GM19463 (cell line): ENCODE results near the gene CSNK1G2.
A peak's percentile ranks its signal among the peaks of the same experiment; 100 is the strongest.

ENCODE experiments used
- ATAC-seq: cut with Tn5 transposase; IDR thresholded peaks from one replicate; pipeline ENCODE4 v1.9.1; 2021; ENCODE audit warnings: mild to moderate bottlenecking, moderate library complexity; ENCODE audit not compliant: unreplicated experiment

Gene CSNK1G2

DNA sequence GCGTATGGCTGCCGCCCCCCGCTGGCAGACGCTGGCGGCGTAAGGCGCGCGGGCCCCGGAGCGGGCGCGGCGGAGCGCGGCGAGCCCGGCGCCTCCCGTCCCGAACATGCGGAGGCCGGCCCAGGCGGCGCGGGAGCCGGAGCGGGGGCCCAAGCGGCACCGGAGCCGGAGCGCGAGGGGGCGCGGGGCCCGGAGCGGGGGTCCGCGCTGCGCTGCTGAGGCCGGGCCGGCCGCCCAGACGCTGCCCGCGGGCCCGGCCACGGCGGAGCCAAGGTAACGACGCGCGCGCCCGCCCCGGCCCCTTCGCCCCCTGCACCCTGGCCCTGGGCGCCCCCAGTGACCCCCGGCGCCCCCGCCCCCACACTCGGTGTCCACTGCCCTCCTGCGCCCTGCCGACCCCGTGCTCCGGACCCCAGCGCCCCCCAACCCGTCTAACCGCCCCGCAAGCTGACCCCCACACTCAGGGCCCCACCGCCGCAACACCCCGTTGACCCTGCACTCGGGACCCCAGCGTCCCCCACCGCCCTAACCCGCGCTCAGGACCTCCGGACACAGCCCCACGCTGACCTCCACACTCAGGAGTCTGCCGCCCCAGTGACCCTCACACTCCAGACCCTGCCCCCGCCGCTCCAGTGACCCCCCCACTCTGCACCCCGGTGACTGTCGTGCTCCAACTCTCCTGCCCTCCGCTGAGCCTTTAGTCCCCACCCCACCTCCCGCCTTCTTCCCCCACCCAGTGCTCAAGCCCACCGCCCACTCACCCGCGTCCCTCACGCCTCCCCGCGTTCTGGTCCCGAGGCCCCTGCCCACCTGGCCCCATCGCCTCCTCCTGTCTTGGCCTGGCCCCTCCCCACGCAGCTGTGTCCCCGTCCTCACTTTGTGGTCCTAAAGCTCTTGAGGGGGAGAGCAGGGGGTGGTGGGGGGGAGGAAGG lies at the start of gene CSNK1G2:
CSNK1G2 (plus strand) TSS at position 27 of the 932 bp plus-strand sequence. CDS start 28,601 bp downstream, outside the sequence.
- ATAC-seq: no peak

DNA sequence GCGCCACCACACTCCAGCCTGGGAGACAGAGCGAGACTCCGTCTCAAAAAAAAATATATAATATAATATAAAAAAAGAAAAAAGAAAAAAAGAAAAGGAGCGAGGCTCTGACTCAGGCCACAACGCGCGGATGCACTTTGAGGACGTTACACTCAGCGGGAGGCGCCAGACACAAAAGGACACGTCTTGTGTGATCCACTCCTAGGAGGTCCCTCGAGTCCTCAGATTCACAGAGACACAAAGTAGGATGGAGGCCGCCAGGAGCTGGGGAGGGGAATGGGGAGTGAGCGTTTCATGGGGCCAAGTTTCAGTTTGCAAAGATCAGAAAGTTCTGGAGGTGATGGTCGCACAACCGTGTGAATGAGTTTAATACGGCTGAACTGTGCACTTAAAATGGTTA lies 47.2 kb upstream of the CSNK1G2 start:
- no peak for ATAC-seq

DNA sequence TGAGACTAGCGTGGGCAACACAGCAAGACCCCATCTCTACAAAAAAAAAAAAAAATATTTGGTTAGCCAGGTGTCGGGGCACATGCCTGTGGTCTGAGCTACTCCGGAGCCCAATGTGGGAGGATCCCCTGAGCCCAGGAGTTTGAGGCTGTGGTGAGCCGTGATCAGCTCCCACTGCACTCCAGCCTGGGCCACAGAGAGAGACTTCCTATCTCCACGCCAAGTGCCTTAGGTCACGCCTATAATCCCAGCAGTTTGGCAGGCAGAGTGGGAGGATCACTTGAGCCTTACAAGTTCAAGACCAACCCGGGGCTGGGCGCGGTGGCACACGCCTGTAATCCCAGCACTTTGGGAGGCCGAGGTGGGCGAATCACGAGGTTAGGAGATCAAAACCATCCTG lies 44.5 kb upstream of the CSNK1G2 start:
- no peak for ATAC-seq

DNA sequence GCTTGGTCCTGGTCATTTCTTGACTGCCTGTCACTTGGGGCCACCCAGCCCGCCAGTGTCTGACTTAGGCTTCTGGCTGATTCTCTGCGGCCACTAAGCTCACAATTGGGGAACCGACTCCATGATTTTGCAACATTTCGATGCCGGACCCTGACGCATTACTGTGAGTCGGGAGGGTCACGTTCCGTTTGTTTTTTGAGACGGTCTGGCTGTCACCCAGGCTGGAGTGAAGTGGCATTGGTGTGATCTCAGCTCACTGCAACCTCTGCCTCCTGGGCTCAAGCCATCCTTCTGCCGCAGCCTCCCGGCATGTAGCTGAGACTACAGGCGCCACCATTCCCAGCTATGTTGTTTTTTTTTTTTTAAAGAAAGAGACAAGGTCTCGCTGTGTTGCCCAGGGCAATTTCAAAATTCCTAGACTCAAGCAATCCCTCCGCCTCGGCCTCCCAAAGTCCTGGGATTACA lies 39.0 kb upstream of the CSNK1G2 start:
- no peak for ATAC-seq

DNA sequence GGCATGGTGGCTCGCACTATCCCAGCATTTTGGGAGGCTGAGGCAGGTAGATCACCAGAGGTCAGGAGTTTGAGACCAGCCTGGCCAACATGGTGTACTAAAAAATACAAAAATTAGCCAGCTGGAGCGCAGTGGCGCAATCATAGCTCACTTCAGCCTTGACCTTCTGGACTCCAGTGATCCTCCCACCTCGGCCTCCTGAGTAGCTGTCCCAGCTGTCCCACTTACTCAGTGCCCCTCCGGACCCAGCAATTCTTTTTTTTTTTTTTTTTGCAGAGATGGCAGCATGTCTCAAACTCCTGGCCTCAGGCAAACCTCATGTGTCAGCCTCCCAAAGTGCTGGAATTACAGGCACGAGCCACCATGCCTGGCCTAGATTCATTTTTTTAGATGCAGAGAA lies 38.0 kb upstream of the CSNK1G2 start:
- ATAC-seq: no peak

DNA sequence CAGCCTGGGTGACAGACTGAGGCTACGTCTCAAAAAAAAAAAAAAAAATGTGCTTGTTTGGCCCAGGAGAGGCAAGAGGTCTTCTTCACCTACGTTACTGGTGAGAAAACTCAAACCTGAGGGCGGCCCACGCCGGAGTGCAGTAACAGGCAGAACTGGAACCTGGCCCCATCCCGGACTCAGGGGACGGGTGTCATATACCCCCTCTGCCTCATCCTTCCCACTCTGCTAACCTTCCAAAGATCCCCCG lies 36.2 kb upstream of the CSNK1G2 start:
- ATAC-seq: no peak

DNA sequence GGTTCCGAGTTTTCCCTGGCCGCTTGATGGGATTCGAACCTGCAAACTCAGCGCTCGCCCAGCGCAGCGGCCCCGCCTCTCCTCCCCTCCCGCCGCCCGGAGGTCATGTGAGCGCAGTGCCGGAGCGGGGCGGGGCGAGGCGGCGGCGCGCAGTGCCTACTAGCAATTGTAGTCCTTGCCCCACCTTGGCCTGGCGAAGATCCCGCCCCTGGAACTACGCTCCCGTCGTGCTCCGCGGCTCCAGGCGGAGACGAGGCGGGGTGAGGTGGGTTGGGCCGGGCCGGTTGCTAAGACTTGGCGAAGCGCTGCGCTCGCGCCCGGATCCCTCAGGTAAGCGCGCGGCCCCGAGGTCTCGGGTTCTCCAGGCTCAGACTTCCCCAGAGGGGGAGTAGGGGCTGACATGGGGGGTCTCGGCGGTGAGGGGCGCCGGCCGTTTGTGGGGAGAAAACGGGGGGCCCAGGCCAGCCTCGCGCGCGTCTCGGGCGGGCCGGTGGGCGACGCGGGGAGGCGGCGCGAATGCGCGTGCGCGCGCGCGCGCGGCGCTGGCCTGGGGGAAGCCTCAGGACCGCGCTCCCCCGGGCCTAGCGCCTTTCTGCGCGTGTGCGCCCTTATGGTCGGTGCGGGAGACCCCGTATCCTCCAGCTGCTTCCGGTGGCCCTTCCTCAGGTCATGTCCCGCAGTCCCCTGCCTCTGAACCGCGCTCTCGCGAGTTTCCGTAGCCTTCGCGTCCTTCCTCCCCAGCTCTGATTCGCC lies 35.7 kb upstream of the CSNK1G2 start, which contains the start of the genes ADAT3 and SCAMP4:
ADAT3 (plus strand) TSS at position 290 of the 753 bp plus-strand sequence. CDS start 6,649 bp downstream, outside the sequence.
SCAMP4 (plus strand) TSS at position 290 of the 753 bp plus-strand sequence. CDS start 9,621 bp downstream, outside the sequence.
- ATAC-seq: peak; percentile 85

DNA sequence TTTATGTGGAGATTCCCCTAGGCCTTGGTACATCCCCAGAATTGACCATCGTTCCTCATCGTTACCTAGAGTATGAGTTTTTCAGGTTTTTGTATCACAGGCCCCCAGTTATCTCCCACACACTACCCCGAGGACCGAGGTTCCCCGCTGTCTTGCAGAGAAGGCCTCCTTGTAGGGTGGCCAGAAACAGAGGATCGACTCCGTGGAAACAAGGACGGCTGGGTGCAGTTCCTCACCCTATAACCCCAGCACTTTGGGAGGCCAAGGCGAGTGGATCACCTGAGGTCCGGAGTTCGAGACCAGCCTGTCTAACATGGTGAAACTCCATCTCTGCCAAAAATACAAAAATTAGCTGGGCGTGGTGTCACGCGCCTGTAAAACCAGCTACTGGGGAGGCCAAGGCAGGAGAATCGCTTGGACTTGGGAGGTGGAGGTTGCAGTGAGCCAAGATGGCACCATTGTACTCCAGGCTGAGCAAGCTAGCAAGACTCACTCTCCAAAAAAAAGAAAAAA lies 35.1 kb upstream of the CSNK1G2 start:
- no peak for ATAC-seq

DNA sequence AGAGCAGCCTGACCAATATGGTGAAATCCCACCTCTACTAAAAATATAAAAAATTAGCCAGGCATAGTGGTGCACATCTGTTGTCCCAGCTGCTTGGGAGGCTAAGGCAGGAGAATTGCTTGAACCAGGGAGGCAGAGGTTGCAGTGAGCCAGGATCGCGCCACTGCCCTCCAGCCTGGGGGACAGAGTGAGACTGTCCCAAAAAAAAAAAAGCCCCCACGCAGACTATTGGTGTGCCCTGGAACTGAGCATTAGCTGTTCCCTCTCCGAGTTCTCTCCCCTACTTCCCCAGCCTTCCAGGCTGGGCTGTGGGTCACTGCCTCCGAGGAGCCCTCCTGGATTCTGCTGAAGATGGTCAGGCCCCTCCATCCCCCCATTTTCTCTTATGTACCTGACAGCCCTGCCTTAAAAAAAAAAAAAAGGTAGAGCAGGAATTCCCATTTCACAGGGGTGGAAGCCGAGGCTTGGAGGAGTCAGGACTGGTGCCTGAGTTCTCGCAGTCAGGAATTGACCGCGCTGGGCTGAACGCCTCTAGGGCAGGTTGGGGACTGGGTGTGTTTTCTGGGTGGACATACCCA lies 33.9 kb upstream of the CSNK1G2 start:
- ATAC-seq: no peak

DNA sequence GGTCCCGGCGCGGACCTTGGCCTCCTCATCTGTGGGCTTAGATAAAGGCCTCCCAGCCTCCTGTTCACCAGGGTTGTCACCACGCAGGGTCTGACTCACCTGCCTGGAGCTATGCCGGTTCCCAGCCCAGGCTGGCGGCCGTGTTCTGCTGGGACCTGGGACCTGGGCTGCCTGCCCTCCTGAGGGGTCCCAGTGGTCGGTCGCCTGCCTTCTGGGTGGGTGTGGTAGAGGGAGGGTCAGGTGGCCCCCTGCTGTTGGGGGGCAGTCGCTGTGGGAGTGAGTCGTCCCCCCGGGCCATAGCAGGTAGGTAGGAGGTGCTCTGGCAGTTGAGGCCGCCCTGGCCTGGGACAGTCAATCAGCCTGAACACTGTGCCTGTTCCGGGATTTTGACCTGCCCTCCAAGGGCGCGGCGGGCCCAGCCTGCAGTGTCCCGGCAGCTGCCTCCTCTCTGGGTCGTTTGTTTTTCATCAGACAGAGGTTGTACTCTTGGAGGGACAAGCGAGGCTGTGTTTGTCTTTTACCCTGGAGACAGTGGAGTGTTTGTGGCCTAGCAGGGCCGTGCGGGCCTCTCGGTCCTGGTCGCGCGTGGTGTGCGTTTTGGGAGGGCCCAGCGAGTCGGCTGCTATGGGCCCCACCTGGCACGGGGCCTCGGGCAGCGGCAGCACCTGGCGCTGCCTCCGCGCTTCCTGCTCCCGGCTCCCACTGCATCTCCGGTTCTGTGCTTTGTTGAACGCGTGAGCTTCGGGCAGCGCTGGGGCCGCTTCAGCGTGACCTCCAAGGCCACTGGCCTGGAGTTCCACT lies 33.2 kb upstream of the CSNK1G2 start:
- no peak for ATAC-seq

DNA sequence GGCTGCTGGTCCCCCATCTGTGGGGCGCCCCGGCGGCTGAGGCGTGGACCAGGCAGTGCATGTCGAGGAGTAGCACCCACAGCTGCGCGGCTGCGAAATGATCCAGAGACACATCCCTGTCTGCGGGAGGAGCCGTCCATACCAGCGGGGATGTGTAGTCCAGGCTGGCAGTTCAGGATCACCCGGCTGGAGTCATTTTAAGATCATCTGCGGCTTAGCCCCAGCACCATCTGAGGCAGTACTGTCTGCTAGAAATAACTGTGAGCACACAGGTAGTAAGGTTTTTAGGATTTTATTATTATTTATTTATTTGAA lies 32.7 kb upstream of the CSNK1G2 start:
- no peak for ATAC-seq

DNA sequence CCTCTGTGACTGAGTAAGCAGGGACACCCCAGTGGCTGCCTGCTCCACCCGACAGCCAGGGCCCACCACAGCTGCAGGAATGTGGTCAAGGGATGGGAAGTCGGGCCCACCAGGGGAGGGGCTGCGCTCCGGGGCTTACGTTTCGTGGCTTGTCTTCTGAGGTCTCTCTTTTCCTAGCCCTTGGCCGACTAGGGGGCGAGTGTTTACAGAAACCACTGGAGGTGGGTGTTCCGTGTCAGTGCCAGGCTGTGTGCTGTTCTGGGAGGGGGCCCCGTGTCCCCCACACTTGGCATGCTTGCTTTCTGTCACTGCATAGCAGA lies 31.3 kb upstream of the CSNK1G2 start:
- no peak for ATAC-seq

DNA sequence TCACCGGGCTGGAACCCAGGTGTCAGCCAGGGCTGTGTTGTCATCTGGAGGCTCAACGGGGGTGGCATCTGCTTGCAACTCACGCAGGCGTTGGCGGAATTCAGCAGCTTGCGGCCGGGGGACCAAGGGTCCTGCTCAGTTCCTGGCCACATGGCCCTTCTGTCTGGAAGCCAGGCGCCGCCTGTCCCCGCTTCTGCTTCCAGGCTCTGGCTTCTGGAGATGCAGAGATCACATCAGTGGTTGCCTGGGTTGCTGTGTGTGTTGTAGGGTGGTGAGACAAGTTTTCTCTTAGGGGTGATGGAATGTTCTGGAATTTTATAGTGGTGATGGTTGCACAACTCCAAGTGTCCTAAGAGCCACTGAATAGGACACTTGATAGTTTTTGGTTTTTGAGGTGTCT lies 30.8 kb upstream of the CSNK1G2 start:
- no peak for ATAC-seq

DNA sequence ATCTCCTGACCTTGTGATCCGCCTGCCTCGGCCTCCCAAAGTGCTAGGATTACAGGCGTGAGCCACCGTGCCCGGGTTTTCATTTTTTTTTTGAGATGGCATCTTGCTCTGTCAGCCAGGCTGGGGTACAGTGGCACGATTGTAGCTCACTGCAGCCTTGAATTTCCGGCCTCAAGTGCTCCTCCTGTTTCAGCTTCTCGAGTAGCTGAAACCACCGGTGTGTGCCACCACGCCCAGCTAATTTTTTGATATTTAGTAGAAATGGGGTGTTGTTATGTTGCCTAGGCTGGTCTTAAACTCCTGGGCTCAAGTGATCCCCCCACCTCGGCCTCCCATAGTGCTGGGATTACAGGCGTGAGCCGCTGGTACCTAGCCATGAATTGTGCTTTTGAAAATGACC lies 29.9 kb upstream of the CSNK1G2 start:
- no peak for ATAC-seq

DNA sequence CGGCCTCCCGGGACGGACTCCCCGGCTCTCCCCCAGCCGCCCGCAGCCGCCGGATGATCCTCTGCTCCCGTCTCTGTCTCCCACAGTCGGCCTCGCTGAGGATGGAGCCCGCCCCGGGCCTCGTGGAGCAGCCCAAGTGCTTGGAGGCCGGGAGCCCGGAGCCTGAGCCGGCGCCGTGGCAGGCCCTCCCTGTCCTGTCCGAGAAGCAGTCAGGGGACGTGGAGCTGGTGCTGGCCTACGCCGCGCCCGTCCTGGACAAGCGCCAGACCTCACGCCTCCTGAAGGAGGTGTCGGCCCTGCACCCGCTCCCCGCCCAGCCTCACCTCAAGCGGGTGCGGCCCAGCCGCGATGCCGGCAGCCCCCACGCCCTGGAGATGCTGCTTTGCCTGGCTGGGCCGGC lies 29.0 kb upstream of the CSNK1G2 start:
- ATAC-seq: no peak

DNA sequence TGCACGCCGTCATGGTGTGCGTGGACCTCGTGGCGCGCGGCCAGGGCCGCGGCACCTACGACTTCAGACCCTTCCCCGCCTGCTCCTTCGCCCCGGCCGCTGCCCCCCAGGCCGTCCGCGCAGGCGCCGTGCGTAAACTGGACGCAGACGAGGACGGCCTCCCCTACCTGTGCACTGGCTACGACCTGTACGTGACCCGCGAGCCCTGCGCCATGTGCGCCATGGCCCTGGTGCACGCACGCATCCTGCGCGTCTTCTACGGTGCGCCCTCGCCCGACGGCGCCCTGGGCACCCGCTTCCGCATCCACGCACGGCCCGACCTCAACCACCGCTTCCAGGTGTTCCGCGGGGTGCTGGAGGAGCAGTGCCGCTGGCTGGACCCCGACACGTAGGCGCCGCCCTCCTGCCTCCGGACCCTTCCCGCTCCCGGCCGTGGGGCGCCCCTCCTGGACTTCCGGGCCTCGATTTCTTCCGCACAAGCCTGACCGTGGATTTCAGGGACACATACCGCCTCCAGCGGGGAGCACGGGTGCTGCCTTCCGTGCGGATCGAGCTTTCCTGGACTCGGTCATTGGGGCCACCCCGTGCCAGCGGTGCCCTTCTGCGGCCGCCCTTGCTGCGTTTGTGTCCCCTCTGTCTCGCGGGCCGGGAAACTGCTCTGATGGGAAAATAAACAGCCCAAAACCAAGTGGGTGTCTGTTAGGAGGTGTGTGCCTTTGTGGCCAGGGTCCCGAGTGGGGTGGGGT lies 28.0 kb upstream of the CSNK1G2 start:
- ATAC-seq: no peak

DNA sequence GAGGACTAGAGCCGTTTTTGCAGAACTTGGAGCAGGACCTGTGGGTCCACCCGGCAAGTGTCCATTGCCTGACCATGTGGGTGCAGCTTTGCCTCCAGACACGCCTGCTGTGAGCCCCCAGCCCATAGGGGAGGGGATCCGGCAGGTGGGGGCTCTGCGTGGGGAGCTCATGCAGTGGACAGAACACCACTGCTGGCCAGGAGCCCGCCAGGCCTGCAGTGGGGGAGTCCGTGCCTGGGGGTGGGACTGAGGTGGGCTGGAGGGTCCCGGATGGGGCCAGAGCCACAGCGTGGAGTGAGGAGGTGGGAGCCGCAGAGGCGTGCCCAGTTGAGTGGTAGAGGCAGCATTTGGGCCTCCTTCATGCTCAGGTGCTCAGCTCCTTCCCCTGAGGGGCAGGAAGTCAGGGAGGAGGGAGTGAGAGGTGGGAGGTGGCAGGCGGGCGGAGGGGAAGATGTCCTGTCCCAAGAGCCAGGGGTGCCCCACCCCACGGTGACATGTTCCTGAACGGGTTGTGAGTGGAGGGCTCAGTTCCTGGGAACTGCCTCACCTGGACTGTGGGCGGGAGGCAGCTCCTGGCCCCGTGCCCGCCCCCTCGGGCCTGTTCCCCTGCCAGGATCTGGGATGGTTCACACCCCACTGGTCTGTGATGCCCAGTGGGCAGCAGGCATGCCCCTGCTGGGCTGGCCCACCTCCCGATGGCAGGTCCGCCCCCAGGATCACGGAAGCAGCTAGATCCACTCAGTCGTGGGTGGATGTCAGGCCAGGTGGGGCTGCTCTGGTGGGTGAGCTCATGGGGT lies 27.0 kb upstream of the CSNK1G2 start:
- ATAC-seq: no peak

DNA sequence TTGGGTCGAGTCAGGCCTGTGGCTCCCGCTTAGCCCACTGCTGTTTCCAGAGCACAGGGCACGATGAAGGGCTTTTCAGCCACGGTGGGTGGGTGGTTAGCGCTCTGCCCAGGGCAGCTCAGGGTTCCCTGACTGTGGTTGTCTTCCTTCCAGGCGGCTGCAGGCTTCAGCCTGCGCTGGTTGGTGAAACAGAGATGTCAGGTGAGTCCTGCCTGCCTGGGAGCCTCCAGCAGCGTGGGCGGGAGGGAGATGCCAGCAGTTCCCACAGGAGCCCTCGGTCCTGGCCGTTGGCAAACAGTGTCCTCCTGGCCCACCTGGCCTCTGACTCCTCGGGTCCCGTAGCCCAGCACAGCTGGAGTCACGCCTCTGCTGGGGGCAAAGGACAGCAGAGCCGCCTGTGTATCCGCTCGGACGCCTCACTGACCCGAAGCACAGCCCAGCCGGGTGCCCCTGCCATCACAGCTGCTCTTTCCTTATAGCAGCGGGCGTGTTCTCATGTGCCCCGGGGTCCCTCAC lies 26.1 kb upstream of the CSNK1G2 start:
- ATAC-seq: no peak

DNA sequence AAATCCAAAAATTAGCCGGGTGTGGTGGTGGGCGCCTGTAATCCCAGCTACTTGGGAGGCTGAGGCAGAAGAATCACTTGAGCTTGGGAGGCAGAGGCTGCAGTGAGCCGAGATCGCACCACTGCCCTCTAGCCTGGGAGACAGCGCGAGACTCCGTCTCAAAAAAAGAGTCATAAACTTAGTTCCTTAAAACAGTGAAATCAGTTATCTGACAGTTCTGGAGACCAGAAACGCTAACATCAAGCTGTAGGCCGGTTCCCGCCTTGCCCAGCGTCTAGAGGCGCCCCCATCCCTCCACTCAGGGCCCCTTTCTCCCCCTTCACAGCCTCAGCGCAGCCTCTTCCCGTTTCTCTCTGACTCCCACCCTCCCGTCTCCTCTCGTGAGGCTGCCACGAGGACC lies 23.8 kb upstream of the CSNK1G2 start:
- no peak for ATAC-seq
